K562 (cell line): ENCODE data around the gene APC. TPM values are rescaled to one million over a fixed set of nuclear protein-coding genes. Genes with fewer than 3 reads are reported as not detected.

Source experiments
- HINFP ChIP-seq: fragments of 450-650 bp; conservative IDR thresholded peaks from 2 replicates; pipeline ENCODE4 v1.6.1; 2016; ENCODE audit warnings: missing genetic modification characterization, low read depth, mild to moderate bottlenecking, control low read depth, missing compliant biosample characterization
- HLTF ChIP-seq: fragments of 450-650 bp; IDR thresholded peaks from 2 replicates; pipeline ENCODE4 v1.6.1; 2016
- KDM5B ChIP-seq: fragments of 200-600 bp; sonication (generic); IDR thresholded peaks from 2 replicates; pipeline ENCODE4 v1.6.1; 2012; ENCODE audit warnings: low read depth, mild to moderate bottlenecking, moderate library complexity, low read length, control low read depth, inconsistent platforms; ENCODE audit not compliant: insufficient replicate concordance
- MAFG ChIP-seq: fragments of 450-650 bp; conservative IDR thresholded peaks from 2 replicates; pipeline ENCODE4 v1.6.1; 2016; ENCODE audit warnings: missing genetic modification characterization, missing compliant biosample characterization
- MTF1 ChIP-seq: fragments of 250-450 bp; sonication (Bioruptor Pico); IDR thresholded peaks from 2 replicates; pipeline ENCODE4 v1.9.0; 2021; ENCODE audit warnings: moderate library complexity, mild to moderate bottlenecking, inconsistent platforms, borderline replicate concordance
- NKRF ChIP-seq: fragments of 450-650 bp; IDR thresholded peaks from 2 replicates; pipeline ENCODE4 v1.6.1; 2016; ENCODE audit warnings: borderline replicate concordance
- POLR2H ChIP-seq: IDR thresholded peaks from 2 replicates; pipeline ENCODE4 v1.6.1; 2016; ENCODE audit warnings: missing genetic modification characterization, low read depth, mild to moderate bottlenecking, control low read depth, missing compliant biosample characterization, moderate library complexity
- RBM15 ChIP-seq: fragments of 200-400 bp; formaldehyde crosslinking; IDR thresholded peaks from 2 replicates; pipeline ENCODE4 v1.6.1; 2018; ENCODE audit warnings: mild to moderate bottlenecking, low read length, moderate library complexity; ENCODE audit not compliant: insufficient read depth
- SAP30 ChIP-seq: fragments of 200-600 bp; sonication (generic); IDR thresholded peaks from 2 replicates; pipeline ENCODE4 v1.6.1; 2012; ENCODE audit warnings: borderline replicate concordance, low read depth, mild to moderate bottlenecking, moderate library complexity, low read length, control low read depth, inconsistent platforms; ENCODE audit not compliant: insufficient read depth, poor library complexity, severe bottlenecking
- SMARCE1 ChIP-seq: fragments of 450-650 bp; IDR thresholded peaks from 2 replicates; pipeline ENCODE4 v1.7.1; 2016; ENCODE audit warnings: mild to moderate bottlenecking
- TEAD4 ChIP-seq, 2 experiments: sonication (generic) in 1 of 2; formaldehyde crosslinking in 1 of 2; IDR thresholded peaks; 2 replicates each; pipeline versions ENCODE4 v1.6.1 to v1.8.0; 2012 to 2022; ENCODE audit warnings: borderline replicate concordance in 1 of 2, inconsistent platforms in 1 of 2, low read length in 1 of 2, mild to moderate bottlenecking in 1 of 2, missing genetic modification reagents in 1 of 2
- ZBTB8A ChIP-seq: fragments of 450-650 bp; IDR thresholded peaks from 2 replicates; pipeline ENCODE4 v1.6.1; 2018; ENCODE audit warnings: mild to moderate bottlenecking, moderate library complexity; ENCODE audit not compliant: partially characterized antibody
- ZHX1 ChIP-seq: fragments of 150-350 bp; conservative IDR thresholded peaks from 2 replicates; pipeline ENCODE4 v1.6.1; 2014; ENCODE audit warnings: low read length
- ZNF518B ChIP-seq: fragments of 250-450 bp; sonication (Bioruptor Pico); IDR thresholded peaks from 2 replicates; pipeline ENCODE4 v1.5.0; 2021; ENCODE audit warnings: mild to moderate bottlenecking, moderate library complexity
- ZNF76 ChIP-seq: fragments of 250-450 bp; sonication (Bioruptor Pico); IDR thresholded peaks from 2 replicates; pipeline ENCODE4 v1.4.0; 2020; ENCODE audit warnings: mild to moderate bottlenecking, moderate library complexity, borderline replicate concordance
- polyA plus RNA-seq, 8 experiments: library from polyadenylated mRNA; depleted of rRNA in 4 of 8; stranded (reverse) in 5 of 8; unstranded in 3 of 8; fragments of >200 nt; fragmentation: Nextera tagmentation in 2 of 8; fragmentation: Illumina TruSeq in 1 of 8; extraction: Ambion mirVana in 2 of 8; extraction: Trizol in 1 of 8; gene quantifications; 2 replicates each; pipeline versions ENCODE4 v1.2.1 to v1.2.3, GENCODE V29; 2011 to 2014; ENCODE audit warnings: inconsistent platforms in 1 of 8, missing spikeins in 1 of 8
- total RNA-seq, 7 experiments: library from RNA; depleted of rRNA in 6 of 7; stranded (reverse); fragments of >200 nt in 6 of 7; fragmentation: Illumina TruSeq in 2 of 7; extraction: Trizol in 2 of 7; gene quantifications; 2 replicates each; pipeline versions ENCODE4 v1.2.1 to v1.2.3, GENCODE V29; 2011 to 2021; ENCODE audit warnings: low replicate concordance in 1 of 7

Gene APC
- total and polyA plus RNA-seq, 9 of the 15 experiments (the other 6 are each of a cell fraction or from before 2014, with no cell fraction given), result 5.7 to 29.5 (median 15.4) TPM

- TF ChIP-seq NKRF (peak; percentile 78), TEAD4 (IDR thresholded peaks at IDR 0.05; ENCODE audit: low read length) (peak; percentile 61; the same call in 1 of the 2 replicates), TEAD4 (CRISPR knock-in tag; IDR thresholded peaks at IDR 0.05; ENCODE audit: borderline replicate concordance) (peak; percentile 88), ZNF518B (no peak), ZBTB8A (no peak), HINFP (peak; percentile 58; the same call in 1 of the 2 replicates), RBM15 (no peak), KDM5B (peak; percentile 58), MAFG (no peak), SMARCE1 (no peak; the same call in 1 of the 2 replicates), POLR2H (tag) (peak; percentile 78), SAP30 (peak; percentile 70), ZNF76 (CRISPR knock-in tag) (no peak), MTF1 (no peak), HLTF (no peak), ZHX1 (0 out of 2 replicates have a peak, but pooled peaks have one; percentile 28)
These were observed 123.4 kb downstream of the APC start, which contains the start of gene SRP19 (continued) for GRCh38 chr5:112860929-112861637.
